Measurements from ENCODE around the gene POMT2.

GRCh38 chr14:77275041-77275580 lies 45.6 kb downstream of the POMT2 start:
- TF ChIP-seq CTCF (IDR thresholded peaks at IDR 0.05) (no peak), POLR2A (IDR thresholded peaks at IDR 0.05) (no peak)
